Measurements from ENCODE around the gene LRIT1.

The LRIT1 gene

DNA sequence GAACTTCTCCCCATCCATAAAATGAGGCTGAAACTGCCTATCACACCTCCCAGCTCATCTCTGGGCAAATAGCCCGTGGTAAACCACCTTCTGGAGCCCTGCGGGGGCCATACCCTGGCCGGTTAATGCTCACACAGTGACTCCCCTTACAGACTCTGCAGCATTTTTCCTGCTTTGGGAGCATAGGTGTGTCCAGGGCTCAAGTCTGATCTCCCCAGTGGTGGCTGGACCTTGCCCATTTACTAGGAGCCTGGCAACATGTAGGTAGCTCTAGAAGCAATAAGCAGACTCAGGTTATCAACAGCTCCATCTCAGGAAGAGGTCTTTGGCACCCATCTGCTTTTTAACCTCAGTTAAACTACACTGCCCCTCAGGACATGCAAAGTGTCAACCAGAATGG, 52.5 kb downstream of the LRIT1 start:
- no peak for DNase-seq

DNA sequence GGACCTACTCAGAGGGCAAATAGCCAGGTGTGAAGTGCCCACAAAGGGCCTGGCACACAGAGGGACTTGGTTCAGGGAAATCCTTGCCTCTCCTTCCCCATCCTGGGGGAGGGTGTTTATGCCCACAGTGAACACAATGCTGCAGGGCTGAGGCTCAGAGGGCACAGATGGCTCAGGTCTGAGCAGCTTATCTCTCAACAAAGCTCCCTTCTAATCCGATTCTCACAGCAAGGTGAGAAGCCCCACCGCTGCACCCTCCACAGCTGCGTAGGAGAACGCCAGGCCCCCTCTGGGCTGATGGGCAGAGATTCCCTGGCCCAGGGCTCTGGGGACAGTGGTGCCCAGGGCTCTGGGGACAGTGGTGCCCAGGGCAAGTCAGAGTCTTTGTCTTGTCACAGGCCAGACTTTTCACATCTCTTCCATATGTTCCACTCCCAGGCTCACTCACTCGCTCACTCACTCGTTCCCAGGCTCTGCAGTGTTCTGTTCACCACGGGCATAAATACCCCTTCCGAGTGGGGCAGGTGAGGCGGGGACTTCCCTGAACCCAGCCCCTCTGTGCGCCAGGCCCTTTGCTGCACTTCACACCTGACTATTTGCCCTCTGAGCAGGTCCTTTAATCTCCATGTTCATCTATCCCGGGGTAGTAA, 55.7 kb downstream of the LRIT1 start:
- no peak for DNase-seq

DNA sequence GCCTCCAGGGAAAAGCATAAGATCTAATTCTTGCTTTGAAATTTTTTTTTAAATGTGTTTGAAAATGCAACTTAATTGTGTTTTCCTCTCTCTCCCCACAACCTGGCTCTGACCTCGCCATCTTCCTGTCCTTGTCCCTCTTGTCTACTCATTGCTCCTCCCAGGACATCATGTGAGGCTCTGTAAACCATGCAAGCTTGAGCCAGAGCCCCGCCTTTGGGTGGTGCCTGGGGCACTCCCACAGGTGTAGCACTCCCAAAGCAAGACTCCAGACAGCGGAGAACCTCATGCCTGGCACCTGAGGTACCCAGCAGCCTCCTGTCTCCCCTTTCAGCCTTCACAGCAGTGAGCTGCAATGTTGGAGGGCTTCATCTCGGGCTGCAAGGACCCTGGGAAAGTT, 56.8 kb downstream of the LRIT1 start:
- no peak for DNase-seq

DNA sequence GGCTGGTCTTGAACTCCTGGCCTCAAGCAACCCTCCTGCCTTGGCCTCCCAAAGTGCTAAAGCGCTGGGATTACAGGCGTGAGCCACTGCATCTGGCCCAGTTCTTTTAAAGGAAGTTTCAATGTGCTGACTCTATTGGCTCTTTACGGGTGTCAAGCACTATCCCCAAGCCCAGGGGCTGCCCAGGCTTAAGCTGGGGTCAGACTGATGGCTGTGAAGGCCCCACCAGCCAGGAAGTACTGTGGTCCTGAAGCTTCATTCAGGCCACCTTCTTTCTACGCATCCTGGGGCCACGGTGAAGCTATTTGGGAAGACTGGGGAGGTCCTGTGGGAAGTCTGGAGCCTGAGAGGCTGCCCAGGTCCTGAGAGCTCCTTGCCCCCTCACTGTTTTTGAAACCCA, 59.7 kb downstream of the LRIT1 start:
- DNase-seq: no peak

Measured in femur (tissue), 1 donor.